HUDEP-2 (cell line): Measurements from ENCODE around the gene GFOD1.

Experiments
- DNase-seq, 76 experiments: peaks; one replicate each; lab custom pipeline; 2025; ENCODE audit not compliant: unreplicated experiment in 76 of 76; lab: John Stamatoyannopoulos, UW

The GFOD1 gene

DNA sequence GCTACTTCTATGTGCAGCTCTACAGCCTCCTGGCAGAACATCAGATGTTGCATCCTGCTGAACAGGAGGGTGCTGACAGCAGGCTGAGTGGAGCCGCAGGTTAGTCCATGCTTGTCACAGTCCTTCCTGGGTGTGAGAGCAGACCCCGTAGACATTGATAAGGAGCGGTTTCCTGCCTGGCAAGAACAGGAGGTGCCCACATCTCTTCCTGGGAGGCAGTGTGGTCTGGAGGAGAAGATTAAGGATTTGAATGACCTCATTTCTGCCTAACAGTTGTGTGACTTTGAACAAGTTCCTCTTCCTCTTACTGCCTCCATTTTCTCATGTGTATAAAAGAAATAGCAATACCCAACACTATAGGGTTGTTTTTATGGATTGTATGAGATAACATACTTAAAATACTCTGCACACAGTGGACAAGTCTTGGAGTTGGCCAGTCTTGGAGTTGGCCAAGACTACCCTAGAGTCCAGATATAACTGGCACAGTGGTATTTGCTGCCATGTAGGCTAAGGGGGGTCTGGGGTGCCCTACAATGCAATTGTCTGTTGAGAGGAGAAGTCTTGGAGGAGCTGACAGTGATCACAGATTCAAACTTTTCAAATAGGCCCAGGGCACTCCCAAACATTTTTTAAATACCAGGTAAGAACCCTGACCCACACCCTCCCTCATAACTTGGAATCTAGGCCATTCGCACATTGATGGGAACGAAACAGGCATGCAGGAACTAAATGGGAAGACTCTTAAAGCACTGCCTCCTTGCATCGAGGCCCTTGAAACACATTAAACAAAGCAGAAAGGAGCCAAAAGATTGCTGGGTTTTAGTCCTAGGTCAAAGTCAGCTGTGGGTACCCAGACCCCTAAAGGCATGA, 126.5 kb downstream of the GFOD1 start:
- peak in 19 of 76 experiments; percentile 6 to 68 (median 31) for DNase-seq

DNA sequence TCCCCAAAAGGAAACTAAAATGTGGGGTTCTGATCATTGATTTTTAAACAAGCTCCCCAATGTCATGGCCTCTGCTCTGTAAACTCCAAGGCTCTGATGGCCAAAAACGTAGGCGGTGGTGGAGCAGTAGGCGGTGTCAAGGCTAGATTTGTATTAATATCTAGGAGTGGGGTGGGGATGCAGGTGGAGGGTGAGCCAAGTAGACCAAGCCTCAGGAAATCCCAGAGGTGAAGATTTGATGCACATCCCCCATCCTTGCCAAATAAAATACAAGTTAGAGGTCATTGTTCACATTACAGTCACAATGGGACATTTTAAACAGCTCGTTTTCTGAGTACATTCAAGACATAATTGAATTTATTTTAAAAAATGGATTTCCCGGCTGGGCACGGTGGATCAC, 128.1 kb downstream of the GFOD1 start:
- DNase-seq: no peak

DNA sequence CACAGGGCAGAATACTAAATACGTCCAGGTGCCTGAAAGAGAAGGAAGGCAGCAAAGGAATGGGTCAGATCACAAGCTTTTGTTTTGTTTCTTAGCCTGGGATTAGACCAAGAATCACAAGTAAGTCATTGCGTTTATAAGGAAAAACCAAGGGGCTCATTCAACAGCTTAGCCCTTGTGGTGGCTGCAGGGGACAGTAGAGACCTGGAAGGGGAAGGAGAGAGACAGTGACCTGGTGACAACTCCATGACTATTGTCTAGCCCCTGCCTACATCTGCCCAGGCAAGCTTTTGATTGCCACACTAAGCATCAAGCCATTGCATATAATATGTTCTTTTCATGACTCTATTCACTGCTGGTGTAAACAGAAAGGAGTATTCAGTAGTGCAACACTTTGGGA, 128.9 kb downstream of the GFOD1 start:
- DNase-seq: no peak

DNA sequence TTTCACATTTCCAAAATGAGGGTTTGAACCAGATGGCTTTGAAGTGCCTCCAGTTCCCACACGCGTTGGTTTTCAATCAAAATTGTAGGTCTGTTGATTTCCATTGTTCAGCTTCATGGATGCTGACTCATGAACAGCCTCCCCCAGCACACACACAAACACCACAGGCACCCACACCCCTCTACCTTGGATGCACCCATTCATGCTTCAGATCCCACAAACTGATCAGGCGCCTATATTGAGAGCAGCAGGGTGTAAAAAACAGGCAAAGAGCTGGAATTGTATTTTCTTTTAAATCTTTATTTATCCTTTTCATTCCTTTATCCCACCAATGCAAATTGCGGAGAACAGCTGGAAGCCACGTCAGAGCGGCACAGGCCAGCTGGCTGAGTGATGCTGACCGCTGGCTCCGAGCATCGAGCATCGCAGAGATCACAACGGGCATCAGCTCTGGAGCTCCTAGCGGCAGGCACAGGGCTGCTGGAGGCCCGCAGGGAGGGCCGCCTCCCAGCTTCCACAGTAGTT, 129.8 kb downstream of the GFOD1 start:
- DNase-seq: no peak

DNA sequence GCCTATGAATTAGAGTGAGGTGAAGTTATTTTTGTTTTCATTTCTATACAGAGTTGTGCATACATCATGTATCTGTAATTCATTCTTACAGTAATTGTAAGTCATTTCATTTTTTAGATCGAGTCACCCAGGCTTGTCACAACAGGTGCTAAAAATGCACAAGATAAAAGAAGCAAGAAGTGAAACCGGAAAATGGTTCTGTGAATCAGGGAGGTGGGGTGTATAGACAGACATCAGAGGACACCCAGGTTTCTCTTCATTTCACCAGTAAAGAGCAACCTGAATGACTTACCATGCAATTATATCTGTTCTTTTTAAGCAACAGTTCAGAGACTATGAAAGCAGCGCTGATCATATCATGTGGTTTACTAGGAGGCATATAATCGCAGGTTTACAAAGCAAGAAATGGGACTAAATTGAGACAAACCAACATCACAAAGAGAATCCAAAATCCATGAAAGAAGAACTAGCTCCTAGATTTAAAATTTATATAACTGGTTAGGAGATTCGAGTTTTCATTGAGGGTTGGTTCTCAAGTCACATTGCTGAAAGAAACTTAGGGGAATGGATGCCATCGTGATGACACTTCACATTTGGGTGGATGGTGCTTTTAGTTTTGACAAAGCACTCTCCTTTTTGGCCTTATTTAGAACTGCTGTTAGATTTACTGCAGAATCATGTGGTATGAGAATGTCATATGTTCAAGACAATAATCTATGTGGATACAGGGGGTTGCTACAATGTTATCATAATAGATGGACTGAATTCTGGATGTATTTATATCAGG, 131.2 kb downstream of the GFOD1 start:
- DNase-seq: no peak

DNA sequence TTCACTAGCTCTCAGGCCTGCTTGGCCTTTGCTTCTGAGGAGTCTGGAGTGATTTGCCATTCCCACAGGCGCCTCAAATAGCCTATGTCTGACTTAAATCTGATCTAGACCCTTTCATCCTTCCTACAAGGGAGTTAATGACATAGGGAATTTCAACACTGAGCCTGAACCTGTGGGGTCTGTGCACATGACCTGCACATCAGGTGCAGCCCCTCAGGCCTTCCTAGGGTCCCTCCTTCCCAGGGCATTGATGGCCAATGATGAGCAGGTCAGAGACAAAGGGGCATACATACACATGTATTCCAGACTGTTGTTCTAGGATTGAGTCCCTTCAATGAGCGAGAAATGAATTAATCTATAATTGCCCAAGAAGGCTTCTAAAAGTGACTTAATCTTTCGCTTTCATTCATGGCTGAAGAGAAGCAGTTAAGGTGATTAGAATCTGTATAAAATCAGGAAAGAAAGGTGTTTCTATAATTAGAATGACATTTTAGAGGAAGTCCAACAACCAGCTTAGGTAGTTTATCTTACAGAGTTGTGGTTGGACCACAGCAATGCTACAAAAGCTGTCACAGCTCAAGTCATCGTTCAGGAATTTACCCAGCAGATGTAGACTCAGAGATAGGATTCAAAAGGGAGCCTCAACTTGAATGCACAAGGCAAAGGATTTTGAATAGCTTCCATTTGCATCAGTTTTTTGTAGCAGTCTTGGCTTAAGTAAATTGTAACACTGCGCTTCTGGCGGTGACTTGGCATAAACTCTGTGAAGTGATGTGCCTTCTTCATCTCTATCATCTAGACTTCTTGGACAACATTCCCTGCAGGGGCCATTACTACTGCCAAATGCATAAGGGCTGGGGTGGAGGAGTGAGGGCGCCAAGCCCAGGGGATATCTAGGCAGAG, 132.1 kb downstream of the GFOD1 start:
- DNase-seq: peak in 4 of 76 experiments; percentile 12 to 35 (median 24)

DNA sequence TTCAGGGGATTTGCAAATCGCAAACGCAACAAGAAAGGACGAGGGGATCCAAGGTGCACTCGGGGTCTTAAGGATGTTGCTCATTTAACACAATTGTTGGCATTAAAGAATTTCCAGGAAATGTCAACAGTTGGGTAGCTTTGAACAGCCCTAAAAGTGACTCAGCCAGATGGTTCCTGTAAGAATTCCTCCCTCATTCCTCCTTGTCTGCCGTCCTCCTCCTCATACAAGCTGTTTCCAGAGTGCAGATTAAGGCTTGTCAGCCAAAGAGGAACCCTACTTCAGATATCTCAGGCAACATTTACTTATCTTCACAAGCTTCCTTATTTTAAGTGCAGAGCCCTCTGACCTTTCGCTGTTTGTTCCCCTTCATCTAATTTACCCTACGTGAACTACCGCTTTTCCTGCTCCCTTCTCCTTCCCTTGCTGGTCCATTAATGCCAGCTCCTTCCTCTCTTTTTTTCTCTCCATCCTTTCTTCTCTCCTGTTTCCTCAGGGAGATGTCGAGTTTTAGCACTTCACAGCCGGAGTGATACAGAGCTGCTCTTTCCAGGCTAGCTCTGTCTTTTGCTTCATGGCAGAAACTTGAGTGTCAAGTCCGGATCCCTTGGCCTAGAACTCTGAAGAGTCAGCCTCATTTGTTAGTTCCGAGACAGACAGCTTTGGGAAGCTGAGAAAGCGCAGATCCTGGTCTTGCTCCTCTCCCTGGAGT, 132.9 kb downstream of the GFOD1 start:
- peak in 2 of 76 experiments; percentile 13 to 20 for DNase-seq

DNA sequence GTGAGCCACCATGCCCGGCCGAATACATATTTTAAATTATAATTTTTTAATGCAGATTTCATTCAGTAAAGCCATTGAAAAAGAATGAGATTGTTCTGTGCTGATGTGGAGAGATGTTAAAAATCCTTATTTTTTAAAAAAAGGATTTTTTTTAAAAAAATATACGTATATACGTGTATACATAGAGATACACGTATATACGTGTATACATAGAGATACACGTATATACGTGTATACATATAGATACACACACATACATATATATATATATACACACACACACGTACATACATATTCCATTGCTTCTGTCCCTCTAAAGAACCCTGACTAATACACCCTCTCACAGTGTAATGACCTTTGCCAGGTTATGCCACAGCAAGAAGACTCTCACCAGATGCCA, 135.2 kb downstream of the GFOD1 start:
- no peak for DNase-seq

DNA sequence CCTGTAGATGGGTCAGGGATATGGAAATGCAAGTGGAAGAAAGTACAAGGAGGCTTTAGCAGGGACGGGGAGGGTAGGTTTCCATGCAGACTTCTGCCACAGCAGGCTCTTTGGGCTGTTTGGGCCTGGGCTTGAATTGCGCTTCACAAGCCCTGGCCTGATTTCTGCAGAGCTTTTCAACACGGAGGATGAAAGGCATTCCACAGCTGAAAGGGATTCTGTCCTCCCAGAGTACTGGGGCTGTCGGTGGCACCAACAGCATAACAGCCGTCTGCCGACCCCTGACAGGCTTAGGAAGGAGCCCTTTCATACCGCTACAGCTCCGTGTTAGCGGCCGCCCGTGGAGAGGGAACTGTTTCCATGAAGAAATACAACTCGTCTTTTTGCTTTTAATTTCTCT, 136.1 kb downstream of the GFOD1 start:
- DNase-seq: no peak

DNA sequence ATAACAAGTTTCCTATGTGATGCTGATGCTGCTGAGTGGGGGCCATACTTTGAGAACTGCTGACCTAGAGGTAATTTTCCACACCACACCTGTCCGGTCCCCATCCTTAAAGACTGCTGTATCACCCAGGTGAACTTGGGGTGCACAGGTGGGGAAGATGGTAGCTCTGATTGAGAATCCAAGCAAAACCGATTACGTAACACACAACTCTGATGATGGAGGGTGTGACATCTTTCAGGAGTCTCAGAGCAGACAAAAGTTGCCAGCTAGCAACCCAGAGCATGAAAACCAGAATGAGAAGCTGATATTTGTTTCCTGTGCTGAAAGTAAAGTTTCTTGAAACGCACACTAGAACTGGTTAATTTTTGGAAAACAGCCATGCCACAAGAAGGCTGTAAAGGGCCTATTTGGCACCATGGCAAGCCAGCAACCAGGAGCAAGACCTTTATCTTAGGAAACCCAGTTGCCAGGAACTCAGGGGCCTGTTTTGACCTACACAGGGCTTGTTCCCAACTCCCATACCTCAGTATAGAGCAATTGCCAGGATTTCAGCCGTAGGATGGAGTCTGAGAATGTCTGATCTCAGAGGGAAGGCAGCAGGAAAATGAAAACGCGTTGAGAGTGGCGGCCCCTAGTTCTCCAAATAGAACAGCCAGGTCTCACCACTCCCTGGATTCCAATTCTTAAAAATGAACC, 137.4 kb downstream of the GFOD1 start:
- no peak for DNase-seq

DNA sequence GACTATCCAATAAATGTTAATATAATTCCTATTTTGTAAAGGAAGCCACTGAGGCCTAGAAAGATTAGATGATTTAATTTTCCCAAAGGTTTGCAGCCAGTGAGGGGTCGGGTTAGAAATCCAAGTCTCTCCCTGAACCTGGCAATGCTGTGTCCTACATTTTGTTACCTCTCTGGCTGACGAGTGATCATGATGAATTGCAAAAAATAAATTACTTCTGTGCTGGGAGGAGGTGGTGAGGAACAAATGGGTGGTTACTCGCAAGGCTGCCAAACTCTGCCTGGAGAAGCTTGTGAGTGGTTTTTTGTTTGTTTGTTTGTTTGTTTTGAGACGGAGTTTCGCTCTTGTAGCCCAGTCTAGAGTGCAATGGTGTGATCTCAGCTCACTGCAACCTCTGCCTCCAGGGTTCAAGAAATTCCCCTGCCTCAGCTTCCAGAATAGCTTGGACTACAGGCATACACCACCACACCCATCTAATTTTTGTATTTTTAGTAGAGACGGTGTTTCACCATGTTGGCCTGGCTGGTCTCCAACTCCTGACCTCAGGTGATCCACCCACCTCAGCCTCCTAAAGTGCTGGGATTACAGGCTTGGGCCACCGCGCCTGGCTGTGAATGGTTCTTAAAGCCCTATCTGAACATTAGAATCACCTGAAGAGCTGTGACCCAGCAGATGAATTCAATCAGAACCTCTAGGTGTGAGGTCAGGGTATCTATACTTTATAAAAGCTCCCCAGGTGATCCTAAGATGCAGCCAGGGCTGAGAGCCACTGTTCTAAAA, 138.9 kb downstream of the GFOD1 start:
- no peak for DNase-seq

DNA sequence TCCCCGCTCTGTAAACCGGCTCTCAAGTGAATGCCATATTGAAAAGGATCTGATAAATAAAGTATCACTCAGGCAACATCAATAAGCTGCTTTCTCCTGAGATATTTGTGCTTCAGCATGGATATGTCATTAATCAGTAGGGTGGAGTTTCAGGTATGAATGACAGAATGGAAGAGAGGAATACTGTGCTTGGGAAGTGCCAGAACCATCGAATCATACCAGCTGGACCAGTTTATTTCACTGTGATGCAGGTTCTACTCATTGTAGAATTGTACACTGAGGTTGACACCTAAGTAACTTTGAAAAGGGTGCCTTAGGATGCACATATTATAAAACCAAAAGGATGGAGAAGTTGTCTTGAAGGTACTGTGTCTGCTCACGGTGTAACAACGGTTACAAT, 141.2 kb downstream of the GFOD1 start:
- DNase-seq: no peak

DNA sequence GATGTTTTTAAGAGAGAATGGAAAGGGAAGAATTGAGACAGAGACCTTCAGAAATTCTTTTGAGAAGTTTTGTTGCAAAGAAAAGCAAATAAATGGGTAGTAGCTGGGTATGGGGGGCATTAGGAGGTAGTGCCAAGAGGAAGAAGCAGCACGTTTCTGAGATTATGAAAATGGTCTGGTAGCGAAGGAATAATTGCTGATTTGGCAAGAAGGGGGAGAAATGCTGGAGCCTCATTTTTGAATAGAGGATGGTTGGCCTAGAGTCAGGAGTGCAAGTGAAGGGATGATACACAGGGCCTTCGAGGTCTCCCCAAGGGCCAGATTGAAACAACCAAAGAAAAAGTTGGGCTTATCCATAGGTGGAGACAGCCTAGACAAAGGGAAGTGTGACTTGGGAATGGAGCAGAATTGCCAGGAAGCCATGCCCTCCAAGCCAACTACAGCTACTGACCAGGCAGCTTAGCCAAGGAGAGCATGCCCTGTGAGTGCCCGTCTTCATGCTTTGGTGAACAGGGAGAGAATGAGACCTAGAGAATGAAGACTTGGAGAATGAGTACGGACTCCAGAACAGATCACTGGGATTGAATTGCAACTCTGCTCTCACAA, 144.9 kb downstream of the GFOD1 start:
- DNase-seq: no peak

DNA sequence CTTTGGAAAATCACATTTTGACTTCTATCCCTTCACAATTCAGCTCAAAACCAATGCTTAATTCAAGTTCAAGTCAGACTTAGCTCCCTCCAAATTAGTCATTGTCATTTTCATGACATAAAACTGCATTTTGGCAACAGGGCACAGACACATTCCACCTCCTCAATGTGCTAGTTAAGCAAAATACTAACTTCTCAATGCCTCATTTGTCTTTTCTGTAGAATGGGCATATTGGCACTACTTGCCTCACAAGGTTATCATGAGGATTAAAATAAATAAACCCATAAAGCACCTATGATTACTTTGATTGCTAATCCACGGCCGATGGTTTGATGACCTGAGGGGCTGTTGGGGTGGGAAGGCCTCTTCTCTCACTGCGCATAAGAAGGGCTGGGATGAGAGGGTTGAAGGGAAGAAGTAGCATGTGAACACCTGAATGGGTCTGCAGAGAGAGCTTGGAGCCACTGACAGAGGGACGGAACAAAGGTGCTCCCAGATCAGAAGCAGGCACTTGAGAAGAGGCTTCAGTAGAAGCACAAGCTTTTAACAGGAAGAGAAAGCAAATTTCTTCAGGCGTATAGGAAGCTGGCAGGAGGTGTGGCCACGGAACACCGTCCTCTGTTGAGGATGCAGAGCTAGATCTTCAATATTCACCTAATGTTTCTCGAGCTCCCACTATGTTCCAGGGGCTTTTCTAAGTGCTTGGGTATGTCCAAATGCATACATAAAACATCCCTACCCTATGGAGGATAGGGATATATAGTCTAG, 147.4 kb downstream of the GFOD1 start:
- DNase-seq: no peak

DNA sequence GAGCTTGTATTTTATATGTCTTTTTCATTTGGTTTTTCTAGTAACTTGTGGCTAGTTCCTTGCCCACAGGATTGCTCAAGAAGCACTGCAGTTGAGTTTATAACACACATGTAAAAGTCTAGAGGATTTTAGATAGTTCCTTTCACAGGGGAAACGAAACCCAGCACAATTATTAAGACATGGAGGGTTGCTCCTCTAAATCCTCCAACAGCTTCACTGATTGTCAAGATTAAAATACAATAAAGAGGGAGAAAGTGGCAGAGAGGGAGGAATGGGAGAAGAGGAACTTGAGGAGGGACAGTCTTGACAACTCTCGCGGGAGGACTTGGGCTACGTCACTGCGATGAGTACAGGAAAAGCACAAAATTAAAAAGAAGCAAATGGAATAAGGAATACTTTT, 149.4 kb downstream of the GFOD1 start:
- no peak for DNase-seq

DNA sequence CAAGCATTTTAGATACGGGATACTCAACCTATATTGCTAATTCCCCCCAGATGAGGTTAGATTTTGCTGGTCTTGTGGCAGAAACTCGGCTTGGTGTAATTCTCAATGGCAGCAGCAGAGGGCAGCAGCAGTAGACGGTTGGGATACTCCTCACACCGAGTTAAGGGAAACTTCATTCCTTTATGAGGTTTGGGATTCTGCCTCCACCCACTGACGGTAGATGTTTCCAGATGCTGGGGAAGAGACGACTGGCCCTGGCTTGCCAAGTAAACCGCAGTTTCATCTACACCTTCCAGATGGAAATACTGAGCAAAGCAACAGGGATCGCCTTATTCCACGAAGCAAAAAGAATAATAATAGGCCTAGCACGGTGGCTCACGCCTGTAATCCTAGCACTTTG, 150.8 kb downstream of the GFOD1 start:
- DNase-seq: peak in 69 of 76 experiments; percentile 19 to 88 (median 59)

DNA sequence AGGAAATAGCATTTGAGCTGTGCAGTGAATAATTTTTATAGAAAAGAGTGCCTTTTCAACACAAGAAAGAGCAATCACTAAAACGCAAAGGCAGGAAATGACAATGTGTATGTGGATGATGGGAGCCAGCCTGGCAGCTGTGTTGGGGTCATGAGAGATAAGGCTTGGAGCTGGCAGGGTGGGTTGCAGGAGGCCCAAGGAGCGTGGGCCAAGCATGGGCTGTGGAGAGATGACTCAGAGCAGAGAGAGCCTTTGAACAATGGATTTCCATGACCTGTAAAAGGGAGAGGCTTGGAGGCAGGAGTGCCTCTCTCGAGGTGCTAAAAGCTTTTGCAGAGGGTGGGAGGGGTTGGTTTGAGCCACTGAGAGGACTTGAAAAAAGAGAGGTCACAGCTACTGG, 152.4 kb downstream of the GFOD1 start:
- DNase-seq: peak in 72 of 76 experiments; percentile 24 to 87 (median 68)

DNA sequence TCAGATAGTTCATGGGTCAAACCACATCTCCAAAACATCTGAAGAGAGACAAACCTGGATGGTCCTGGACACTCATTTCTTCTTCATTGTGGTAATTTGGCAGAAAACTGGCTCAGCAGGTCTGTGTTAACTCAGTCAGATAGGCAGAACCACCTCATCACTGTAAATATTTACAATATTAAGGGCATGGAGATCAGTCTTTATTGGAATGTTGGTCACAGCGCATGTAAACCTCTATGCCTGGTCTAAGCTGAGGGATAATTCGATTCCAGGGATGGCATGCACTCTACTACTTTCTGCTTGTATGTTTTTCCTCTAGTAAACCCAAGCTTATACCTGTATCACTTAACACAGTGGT, 155.1 kb downstream of the GFOD1 start:
- DNase-seq: no peak
